OCI-LY1 (cell line): ENCODE measurements around the gene KLHDC9.

Experiments used
- H2AFZ ChIP-seq: fragments of 200-600 bp; sonication (generic), shearing (Covaris generic); 2 replicates; pipeline ENCODE4 v1.6.0; 2014; ENCODE audit warnings: antibody characterized with exemption, mild to moderate bottlenecking, low read length
- H3F3A ChIP-seq: fragments of 200-600 bp; sonication (generic), shearing (Covaris generic); 2 replicates; pipeline ENCODE4 v1.6.0; 2014; ENCODE audit warnings: mild to moderate bottlenecking, antibody characterized with exemption, low read length, moderate library complexity; ENCODE audit not compliant: insufficient read depth
- H3K27ac ChIP-seq: fragments of 200-600 bp; sonication (generic); 2 replicates; pipeline ENCODE4 v1.5.1; 2014; ENCODE audit warnings: low read length, mixed run types, mild to moderate bottlenecking, low read depth; ENCODE audit not compliant: poor library complexity, severe bottlenecking
- H3K27me3 ChIP-seq: fragments of 200-600 bp; sonication (generic); 2 replicates; pipeline ENCODE4 v1.6.0; 2014; ENCODE audit warnings: antibody characterized with exemption, mild to moderate bottlenecking, low read length, moderate library complexity; ENCODE audit not compliant: insufficient read depth
- H3K36me3 ChIP-seq: fragments of 200-600 bp; sonication (generic); 2 replicates; pipeline ENCODE4 v1.6.1; 2014; ENCODE audit warnings: mild to moderate bottlenecking, antibody characterized with exemption, low read length, moderate library complexity, mixed read lengths; ENCODE audit not compliant: insufficient read depth
- H3K4me1 ChIP-seq: fragments of 200-600 bp; sonication (generic); 2 replicates; pipeline ENCODE4 v1.5.1; 2014; ENCODE audit warnings: mild to moderate bottlenecking, low read length, moderate library complexity; ENCODE audit not compliant: insufficient read depth, severe bottlenecking
- H3K4me2 ChIP-seq: fragments of 200-600 bp; sonication (generic), shearing (Covaris generic); 2 replicates; pipeline ENCODE4 v1.6.1; 2014; ENCODE audit warnings: low read length
- H3K4me3 ChIP-seq: fragments of 200-600 bp; sonication (generic); 2 replicates; pipeline ENCODE4 v1.5.1; 2014; ENCODE audit warnings: low read length, low read depth, mild to moderate bottlenecking, mixed read lengths; ENCODE audit not compliant: poor library complexity, severe bottlenecking
- H3K79me2 ChIP-seq: fragments of 200-600 bp; shearing (Covaris generic); 2 replicates; pipeline ENCODE4 v1.6.1; 2016; ENCODE audit warnings: mixed run types, low read length, mixed read lengths; ENCODE audit not compliant: insufficient read depth
- H3K9ac ChIP-seq: fragments of 200-600 bp; sonication (generic), shearing (Covaris generic); 2 replicates; pipeline ENCODE4 v1.6.1; 2014; ENCODE audit warnings: mild to moderate bottlenecking, low read length, mixed read lengths
- H3K9me2 ChIP-seq: fragments of 200-600 bp; sonication (generic), shearing (Covaris generic); 2 replicates; pipeline ENCODE4 v1.6.1; 2014; ENCODE audit warnings: low read depth, mild to moderate bottlenecking, low read length, mixed read lengths
- H3K9me3 ChIP-seq: fragments of 200-600 bp; shearing (Covaris generic); 2 replicates; pipeline ENCODE4 v1.6.1; 2014; ENCODE audit warnings: low read length, mixed read lengths
- H4K20me1 ChIP-seq: fragments of 200-600 bp; sonication (generic), shearing (Covaris generic); 2 replicates; pipeline ENCODE4 v1.6.0; 2016; ENCODE audit warnings: mild to moderate bottlenecking, low read length; ENCODE audit not compliant: insufficient read depth
- CTCF ChIP-seq: fragments of 200-600 bp; sonication (generic), shearing (Covaris generic); IDR thresholded peaks from 2 replicates; pipeline ENCODE4 v1.5.1; 2017; ENCODE audit warnings: mild to moderate bottlenecking, antibody characterized with exemption, low read length, moderate library complexity, mixed read lengths
- EZH2 ChIP-seq: fragments of 200-600 bp; sonication (generic), shearing (Covaris generic); IDR thresholded peaks from 2 replicates; pipeline ENCODE4 v1.8.0; 2017; ENCODE audit warnings: borderline replicate concordance, mixed run types, mild to moderate bottlenecking, antibody characterized with exemption, low read length, moderate library complexity, mixed read lengths

Gene KLHDC9

GRCh38 chr1:161069731-161070270 is 28.4 kb upstream of the KLHDC9 start, which contains the start of gene ARHGAP30:
Gene ARHGAP30, minus strand, starts transcription at chr1:161069891. Its CDS starts 267 bp downstream, at chr1:161069624.
- Histone ChIP-seq H3K9ac (peak within 1 kb of the TSS; percentile 95), H2AFZ (no peak within 1 kb of the TSS)

GRCh38 chr1:161070761-161071160 is 27.4 kb upstream of the KLHDC9 start:
- no peak for TF ChIP-seq CTCF
- TF ChIP-seq EZH2: no peak
- H3K9me3 ChIP-seq: peaks cover 3% of the 10 kb centered on the region; the same call in 1 of the 2 replicates
- H3K79me2 ChIP-seq: 0 out of 2 replicates have a peak, but pooled peaks cover 16% of the 10 kb centered on the region
- H4K20me1 ChIP-seq: no peaks in the 10 kb centered on the region
- no peak overlapping the region for H3K4me2 ChIP-seq
- no peak overlapping the region for H2AFZ ChIP-seq
- H3K4me1 ChIP-seq: peaks cover 29% of the 10 kb centered on the region
- H3F3A ChIP-seq: no peaks in the 10 kb centered on the region
- no peaks in the 10 kb centered on the region for H3K27me3 ChIP-seq
- peak overlapping the region; percentile 85 for H3K27ac ChIP-seq
- H3K36me3 ChIP-seq: peaks cover 5% of the 10 kb centered on the region; the same call in 1 of the 2 replicates
- no peak overlapping the region for H3K4me3 ChIP-seq
- no peaks in the 10 kb centered on the region for H3K9me2 ChIP-seq
- H3K9ac ChIP-seq: no peak overlapping the region

More at GRCh38 chr1:161069731-161070270, 28.4 kb upstream of the KLHDC9 start, which contains the start of gene ARHGAP30:
- H3K9me3 ChIP-seq: peaks cover 3% of the 10 kb centered on the region; the same call in 1 of the 2 replicates
- H3K4me3 ChIP-seq: peak within 1 kb of the TSS; percentile 83
- H3K4me2 ChIP-seq: peak within 1 kb of the TSS; percentile 88
- TF ChIP-seq CTCF (no peak), EZH2 (no peak)
- H4K20me1 ChIP-seq: no peaks in the 10 kb centered on the region
- H3F3A ChIP-seq: no peaks in the 10 kb centered on the region
- no peaks in the 10 kb centered on the region for H3K9me2 ChIP-seq
- H3K79me2 ChIP-seq: 0 out of 2 replicates have a peak, but pooled peaks cover 16% of the 10 kb centered on the region
- H3K36me3 ChIP-seq: peaks cover 5% of the 10 kb centered on the region; the same call in 1 of the 2 replicates
- H3K27ac ChIP-seq: peak within 1 kb of the TSS; percentile 85
- H3K4me1 ChIP-seq: peaks cover 29% of the 10 kb centered on the region
- H3K27me3 ChIP-seq: no peaks in the 10 kb centered on the region

- no peak overlapping the region for H3K9ac ChIP-seq
- TF ChIP-seq CTCF (peak; percentile 67), EZH2 (no peak)
- H3K9me2 ChIP-seq: no peaks in the 10 kb centered on the region
- H3K27ac ChIP-seq: no peak overlapping the region
- no peaks in the 10 kb centered on the region for H4K20me1 ChIP-seq
- H3K4me1 ChIP-seq: peaks cover 25% of the 10 kb centered on the region
- H3K4me2 ChIP-seq: no peak overlapping the region
- 0 out of 2 replicates have a peak, but pooled peaks cover 16% of the 10 kb centered on the region for H3K79me2 ChIP-seq
- peaks cover 3% of the 10 kb centered on the region; the same call in 1 of the 2 replicates for H3K9me3 ChIP-seq
- H2AFZ ChIP-seq: no peak overlapping the region
- no peaks in the 10 kb centered on the region for H3K36me3 ChIP-seq
- H3K27me3 ChIP-seq: no peaks in the 10 kb centered on the region
- H3F3A ChIP-seq: no peaks in the 10 kb centered on the region
- no peak overlapping the region for H3K4me3 ChIP-seq
Observed at GRCh38 chr1:161071886-161072371, 26.2 kb upstream of the KLHDC9 start.
